ENCODE data around the gene SPON1. TPM values are rescaled to one million over a fixed set of nuclear protein-coding genes. Genes with fewer than 3 reads are reported as not detected.

The SPON1 gene
- total RNA-seq, 4 donors from 2014 or later, result 42.6 to 74.0 (median 56.1) TPM

GRCh38 chr11:14304601-14305000 is 342.1 kb downstream of the SPON1 start:
- no peaks in the 10 kb centered on the region for H3K27me3 ChIP-seq
- DNase-seq, result no peak
- intact Hi-C loops (cut with DNase I; ENCODE audit: low total_unique reads) (loop anchor here (5.0 kb wide), 1 partner anchor 153 kb away; no protein-coding TSS in a partner anchor), in situ Hi-C loops (cut with MboI; ENCODE audit: low pct_ligation_motif_present in 1 of 4, low pct_unique_long_range_greater_than_20kb in 1 of 4, low sequenced_read_pairs in 3 of 4) (loop anchor here in 1 of 4 donors (10.0 kb wide), 1 partner anchor 150 kb away; no protein-coding TSS in a partner anchor)
- H3K9me3 ChIP-seq, result no peaks in the 10 kb centered on the region
- no peak overlapping the region for H3K27ac ChIP-seq
- no peaks in the 10 kb centered on the region for H3K36me3 ChIP-seq
- peaks cover 10 to 42% (median 21%) of the 10 kb centered on the region in 4 donors for H3K4me1 ChIP-seq
- TF ChIP-seq CTCF (IDR thresholded peaks at IDR 0.05) (no peak), POLR2A (IDR thresholded peaks at IDR 0.05) (no peak), POLR2AphosphoS5 (IDR thresholded peaks at IDR 0.05) (no peak), EP300 (IDR thresholded peaks at IDR 0.05; ENCODE audit: low read depth) (no peak)
- no peak overlapping the region for H3K4me3 ChIP-seq

DNA sequence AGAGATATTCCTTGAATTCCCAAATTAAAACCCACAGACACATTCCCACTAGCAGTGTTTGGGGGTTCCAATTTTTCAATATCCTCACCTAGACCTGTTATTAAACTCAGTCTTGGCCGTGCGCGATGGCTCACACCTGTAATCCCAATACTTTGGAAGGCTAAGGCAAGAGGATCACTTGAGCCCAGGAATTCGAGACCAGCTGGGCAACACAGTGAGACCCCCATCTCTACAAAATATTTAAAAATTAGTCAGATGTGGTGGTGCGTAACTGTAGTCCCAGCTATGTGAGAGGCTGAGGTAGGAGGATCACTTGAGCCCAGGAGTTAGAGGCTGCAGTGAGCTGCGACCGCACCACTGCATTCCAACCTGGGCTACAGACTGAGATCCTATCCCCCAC is 343.1 kb downstream of the SPON1 start:
- no peak for DNase-seq
- intact Hi-C loops (cut with DNase I; ENCODE audit: low total_unique reads) (no loop called here), in situ Hi-C loops (cut with MboI; ENCODE audit: low pct_ligation_motif_present in 1 of 4, low pct_unique_long_range_greater_than_20kb in 1 of 4, low sequenced_read_pairs in 3 of 4) (loop anchor here in 1 of 4 donors (10.0 kb wide), 1 partner anchor 149 kb away; no protein-coding TSS in a partner anchor)
- Histone ChIP-seq H3K4me1 (peaks cover 15 to 41% (median 26%) of the 10 kb centered on the region in 4 donors), H3K4me3 (no peak overlapping the region), H3K36me3 (no peaks in the 10 kb centered on the region), H3K27me3 (no peaks in the 10 kb centered on the region), H3K27ac (no peak overlapping the region), H3K9me3 (no peaks in the 10 kb centered on the region)
- WGBS, 2 donors (ENCODE audit: low coverage in 1 of 2), result 96 to 100% methylated on average over 2 to 7 of the region's 7 CpGs
- no peak for TF ChIP-seq POLR2AphosphoS5 (IDR thresholded peaks at IDR 0.05)
- no peak for TF ChIP-seq CTCF (IDR thresholded peaks at IDR 0.05)
- no peak for TF ChIP-seq EP300 (IDR thresholded peaks at IDR 0.05; ENCODE audit: low read depth)
- TF ChIP-seq POLR2A (IDR thresholded peaks at IDR 0.05), result no peak

GRCh38 chr11:14306481-14306880 is 344.0 kb downstream of the SPON1 start:
- in situ Hi-C loops (cut with MboI; ENCODE audit: low pct_ligation_motif_present in 1 of 4, low pct_unique_long_range_greater_than_20kb in 1 of 4, low sequenced_read_pairs in 3 of 4), result loop anchor here in 1 of 4 donors (10.0 kb wide), 1 partner anchor 148 kb away; no protein-coding TSS in a partner anchor
- no peak for DNase-seq
- no peaks in the 10 kb centered on the region for H3K27me3 ChIP-seq
- intact Hi-C loops (cut with DNase I; ENCODE audit: low total_unique reads), result no loop called here
- no peaks in the 10 kb centered on the region for H3K9me3 ChIP-seq
- TF ChIP-seq POLR2AphosphoS5 (IDR thresholded peaks at IDR 0.05), result no peak
- no peak for TF ChIP-seq CTCF (IDR thresholded peaks at IDR 0.05)
- TF ChIP-seq EP300 (IDR thresholded peaks at IDR 0.05; ENCODE audit: low read depth), result no peak
- H3K36me3 ChIP-seq, result no peaks in the 10 kb centered on the region
- no peak overlapping the region for H3K27ac ChIP-seq
- H3K4me1 ChIP-seq, result peaks cover 15 to 33% (median 27%) of the 10 kb centered on the region in 4 donors
- no peak overlapping the region for H3K4me3 ChIP-seq
- 90 to 100% methylated on average over 1 of the region's 1 CpG for WGBS, 2 donors (ENCODE audit: low coverage in 1 of 2)

GRCh38 chr11:14308114-14308896 is 345.8 kb downstream of the SPON1 start:
- H3K27me3 ChIP-seq, result no peaks in the 10 kb centered on the region
- in situ Hi-C loops (cut with MboI; ENCODE audit: low pct_ligation_motif_present in 1 of 4, low pct_unique_long_range_greater_than_20kb in 1 of 4, low sequenced_read_pairs in 3 of 4) (loop anchor here in 1 of 4 donors (10.0 kb wide), 1 partner anchor 146 kb away; no protein-coding TSS in a partner anchor), intact Hi-C loops (cut with DNase I; ENCODE audit: low total_unique reads) (no loop called here)
- no peaks in the 10 kb centered on the region for H3K36me3 ChIP-seq
- TF ChIP-seq CTCF (IDR thresholded peaks at IDR 0.05), result peak; percentile 42 to 52 (median 48)
- TF ChIP-seq POLR2AphosphoS5 (IDR thresholded peaks at IDR 0.05), result no peak
- peak overlapping the region in 2 of 4 donors; percentile 30 to 41 for H3K27ac ChIP-seq
- no peak overlapping the region for H3K4me3 ChIP-seq
- peaks cover 20 to 45% (median 30%) of the 10 kb centered on the region in 4 donors for H3K4me1 ChIP-seq
- WGBS, 2 donors (ENCODE audit: low coverage in 1 of 2), result 16 to 18% methylated on average over 5 of the region's 5 CpGs
- no peak for DNase-seq
- H3K9me3 ChIP-seq, result no peaks in the 10 kb centered on the region

Measured in transverse colon (tissue), 4 donors.